PC-3 (cell line): Measurements from ENCODE around the gene ADAMTS4. TPM values are rescaled to one million over a fixed set of nuclear protein-coding genes. Genes with fewer than 3 reads are reported as not detected.

Source experiments
- ATAC-seq: fragments of 200-7000 bp; cut with Tn5 transposase; 2 replicates; pipeline ENCODE4 v1.9.1; 2020; ENCODE audit warnings: mild to moderate bottlenecking, moderate library complexity
- BruUV-seq: library from RNA; stranded (reverse); fragments of 400-500 nt; replicated peaks from 2 replicates; lab custom pipeline; 2021; lab: Mats Ljungman, UMichigan
- CTCF ChIA-PET: fragments of 300-600 bp; sonication (Branson Sonifier 250); formaldehyde crosslinking; loops from one replicate; lab custom pipeline; 2022; ENCODE audit warnings: antibody characterized with exemption; lab: Charles Lee
- POLR2A ChIA-PET: fragments of 300-600 bp; sonication (Branson Sonifier 250); formaldehyde crosslinking; loops from one replicate; lab custom pipeline; 2022; ENCODE audit warnings: antibody characterized with exemption; ENCODE audit not compliant: unreplicated experiment; lab: Charles Lee
- DNase-seq: peaks from one replicate; pipeline ENCODE4 v3.0.0-alpha.2; 2015
- H2AFZ ChIP-seq: fragments of 300-600 bp; sonication (generic); 2 replicates; pipeline ENCODE4 v1.6.0; 2016; ENCODE audit warnings: antibody characterized with exemption, low read length
- H3F3A ChIP-seq: fragments of 300-600 bp; sonication (generic); one replicate; pipeline ENCODE4 v1.6.0; 2017; ENCODE audit warnings: antibody characterized with exemption, low read length, control low read depth, mild to moderate bottlenecking; ENCODE audit not compliant: unreplicated experiment
- H3K27ac ChIP-seq: fragments of 300-600 bp; sonication (generic); 2 replicates; pipeline ENCODE4 v1.5.1; 2016; ENCODE audit warnings: mild to moderate bottlenecking, low read length
- H3K27me3 ChIP-seq: fragments of 300-600 bp; sonication (generic); 2 replicates; pipeline ENCODE4 v1.6.1; 2016; ENCODE audit warnings: low read length, mixed read lengths
- H3K36me3 ChIP-seq: fragments of 300-600 bp; sonication (generic); 2 replicates; pipeline ENCODE4 v1.6.1; 2016; ENCODE audit warnings: low read depth, mixed run types, low read length, mixed read lengths
- H3K4me1 ChIP-seq: fragments of 300-600 bp; sonication (generic); 2 replicates; pipeline ENCODE4 v1.5.1; 2016; ENCODE audit warnings: low read length; ENCODE audit not compliant: insufficient read depth
- H3K4me2 ChIP-seq: fragments of 300-600 bp; sonication (generic); 2 replicates; pipeline ENCODE4 v1.6.0; 2016; ENCODE audit warnings: low read length
- H3K4me3 ChIP-seq: fragments of 300-600 bp; sonication (generic); 2 replicates; pipeline ENCODE4 v1.5.1; 2016; ENCODE audit warnings: mild to moderate bottlenecking, low read length, mixed read lengths
- H3K79me2 ChIP-seq: fragments of 300-600 bp; sonication (generic); 2 replicates; pipeline ENCODE4 v1.6.1; 2017; ENCODE audit warnings: low read length, mixed read lengths
- H3K9ac ChIP-seq: fragments of 300-600 bp; sonication (generic); 2 replicates; pipeline ENCODE4 v1.6.0; 2016; ENCODE audit warnings: mild to moderate bottlenecking, low read length
- H3K9me2 ChIP-seq: fragments of 300-600 bp; sonication (generic); replicated peaks from 2 replicates; pipeline ENCODE4 v1.6.1; 2016; ENCODE audit warnings: mixed run types, low read length, mixed read lengths
- H3K9me3 ChIP-seq: fragments of 300-600 bp; sonication (generic); 2 replicates; pipeline ENCODE4 v1.6.1; 2016; ENCODE audit warnings: low read length, mixed read lengths
- H4K20me1 ChIP-seq: fragments of 300-600 bp; sonication (generic); 2 replicates; pipeline ENCODE4 v1.6.1; 2016; ENCODE audit warnings: low read length, mixed read lengths
- EZH2 ChIP-seq: fragments of 300-600 bp; sonication (generic); IDR thresholded peaks from one replicate; pipeline ENCODE4 v1.6.1; 2017; ENCODE audit warnings: antibody characterized with exemption, mild to moderate bottlenecking, low read length; ENCODE audit not compliant: unreplicated experiment
- EZH2phosphoT487 ChIP-seq: fragments of 300-600 bp; sonication (generic); IDR thresholded peaks from 2 replicates; pipeline ENCODE4 v1.6.1; 2018; ENCODE audit warnings: mild to moderate bottlenecking, antibody characterized with exemption, low read length, borderline replicate concordance
- intact Hi-C: fragments of 100-400 bp; cut with micrococcal nuclease; formaldehyde crosslinking; loops from 2 replicates; pipeline ENCODE4 v1.9.0; 2023
- total RNA-seq: library from RNA; depleted of rRNA; stranded (reverse); fragments of >200 nt; gene quantifications from 2 replicates; pipeline ENCODE4 v1.2.3, GENCODE V29; 2014
- TF ChIP-seq, protein P1 (sequence below): fragments of 300-600 bp; sonication (generic); conservative IDR thresholded peaks from 2 replicates; pipeline ENCODE4 v1.5.1; 2017; ENCODE audit warnings: antibody characterized with exemption, low read depth, mild to moderate bottlenecking, low read length

The ADAMTS4 gene
- total RNA-seq, 1 experiment from 2014 or later = not detected

DNA sequence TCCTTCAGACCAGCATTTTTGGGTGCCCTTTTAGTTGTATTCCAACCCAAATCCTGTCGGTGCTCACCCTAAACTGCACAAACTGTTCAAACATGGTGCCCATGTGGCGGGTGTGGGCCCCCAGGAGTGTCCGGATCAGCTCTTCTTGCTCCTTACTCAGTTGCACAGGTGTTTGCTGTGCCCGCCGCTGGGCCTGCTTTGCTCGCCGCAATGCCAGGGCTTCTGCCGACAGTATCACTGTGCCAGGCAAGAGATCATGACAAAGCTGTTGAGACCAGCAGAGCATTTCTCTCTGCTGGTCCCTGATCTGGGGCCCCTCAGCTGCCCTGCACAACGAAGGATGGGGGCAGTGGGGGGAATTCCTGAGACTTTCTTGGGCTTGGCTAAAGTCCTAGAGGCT is 34.2 kb upstream of the ADAMTS4 start:
- Histone ChIP-seq H3K27me3 (no peaks in the 10 kb centered on the region), H3K9ac (no peak overlapping the region), H3K4me1 (peaks cover under 1% of the 10 kb centered on the region; the same call in 1 of the 2 replicates), H3K9me3 (no peaks in the 10 kb centered on the region), H2AFZ (no peak overlapping the region), H3K36me3 (peaks cover 22% of the 10 kb centered on the region), H4K20me1 (no peaks in the 10 kb centered on the region), H3K4me3 (no peak overlapping the region), H3K9me2 (no peaks in the 10 kb centered on the region), H3F3A (no peaks in the 10 kb centered on the region), H3K79me2 (no peaks in the 10 kb centered on the region), H3K4me2 (no peak overlapping the region), H3K27ac (no peak overlapping the region)
- intact Hi-C loops = no loop called here
- ChIA-PET POLR2A (no interaction called here), CTCF (no interaction called here)
- no TSS peak for BruUV-seq
- ATAC-seq (no peak), DNase-seq (no peak)
- TF ChIP-seq, protein P1, sequence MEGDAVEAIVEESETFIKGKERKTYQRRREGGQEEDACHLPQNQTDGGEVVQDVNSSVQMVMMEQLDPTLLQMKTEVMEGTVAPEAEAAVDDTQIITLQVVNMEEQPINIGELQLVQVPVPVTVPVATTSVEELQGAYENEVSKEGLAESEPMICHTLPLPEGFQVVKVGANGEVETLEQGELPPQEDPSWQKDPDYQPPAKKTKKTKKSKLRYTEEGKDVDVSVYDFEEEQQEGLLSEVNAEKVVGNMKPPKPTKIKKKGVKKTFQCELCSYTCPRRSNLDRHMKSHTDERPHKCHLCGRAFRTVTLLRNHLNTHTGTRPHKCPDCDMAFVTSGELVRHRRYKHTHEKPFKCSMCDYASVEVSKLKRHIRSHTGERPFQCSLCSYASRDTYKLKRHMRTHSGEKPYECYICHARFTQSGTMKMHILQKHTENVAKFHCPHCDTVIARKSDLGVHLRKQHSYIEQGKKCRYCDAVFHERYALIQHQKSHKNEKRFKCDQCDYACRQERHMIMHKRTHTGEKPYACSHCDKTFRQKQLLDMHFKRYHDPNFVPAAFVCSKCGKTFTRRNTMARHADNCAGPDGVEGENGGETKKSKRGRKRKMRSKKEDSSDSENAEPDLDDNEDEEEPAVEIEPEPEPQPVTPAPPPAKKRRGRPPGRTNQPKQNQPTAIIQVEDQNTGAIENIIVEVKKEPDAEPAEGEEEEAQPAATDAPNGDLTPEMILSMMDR = no peak
- no peak for TF ChIP-seq EZH2
- TF ChIP-seq EZH2phosphoT487 = no peak

DNA sequence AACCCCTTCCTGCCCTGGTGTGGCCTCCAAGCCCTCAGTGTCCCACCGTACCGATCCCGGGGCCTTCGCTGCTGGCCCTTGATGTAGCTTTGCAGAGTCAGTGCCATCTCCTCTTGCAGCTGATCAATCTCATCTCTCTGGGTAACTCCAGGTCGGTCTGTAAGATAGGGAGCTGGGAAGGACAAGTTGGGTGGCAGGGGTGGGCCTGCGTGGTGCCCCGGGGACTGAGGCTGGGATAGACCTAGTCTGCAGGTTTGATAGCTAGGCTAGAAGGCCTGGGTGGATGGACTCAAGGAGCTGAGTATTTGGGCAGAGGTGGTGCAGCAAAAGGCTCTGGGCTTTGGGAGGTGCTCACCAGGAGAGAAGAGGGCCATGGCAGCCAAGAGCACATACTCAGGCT is 31.9 kb upstream of the ADAMTS4 start:
- no peak overlapping the region for H2AFZ ChIP-seq
- CTCF ChIA-PET = interaction anchor here (1.6 to 1.8 kb wide), 2 partner anchors 144 to 151 kb away, joined by 8 to 9 read pairs; no protein-coding TSS in a partner anchor
- intact Hi-C loops = no loop called here
- no peaks in the 10 kb centered on the region for H3K27me3 ChIP-seq
- POLR2A ChIA-PET = no interaction called here
- no peaks in the 10 kb centered on the region for H3K9me3 ChIP-seq
- TF ChIP-seq EZH2 (no peak), EZH2phosphoT487 (no peak)
- TF ChIP-seq, protein P1 = no peak
- H3F3A ChIP-seq = no peaks in the 10 kb centered on the region
- H4K20me1 ChIP-seq = no peaks in the 10 kb centered on the region
- H3K9ac ChIP-seq = no peak overlapping the region
- peaks cover 18% of the 10 kb centered on the region for H3K4me1 ChIP-seq
- no peak overlapping the region for H3K27ac ChIP-seq
- H3K36me3 ChIP-seq = peaks cover 22% of the 10 kb centered on the region
- H3K4me2 ChIP-seq = no peak overlapping the region
- no peaks in the 10 kb centered on the region for H3K9me2 ChIP-seq
- BruUV-seq = no TSS peak
- peaks cover 16% of the 10 kb centered on the region for H3K79me2 ChIP-seq
- ATAC-seq (no peak), DNase-seq (no peak)
- H3K4me3 ChIP-seq = no peak overlapping the region

DNA sequence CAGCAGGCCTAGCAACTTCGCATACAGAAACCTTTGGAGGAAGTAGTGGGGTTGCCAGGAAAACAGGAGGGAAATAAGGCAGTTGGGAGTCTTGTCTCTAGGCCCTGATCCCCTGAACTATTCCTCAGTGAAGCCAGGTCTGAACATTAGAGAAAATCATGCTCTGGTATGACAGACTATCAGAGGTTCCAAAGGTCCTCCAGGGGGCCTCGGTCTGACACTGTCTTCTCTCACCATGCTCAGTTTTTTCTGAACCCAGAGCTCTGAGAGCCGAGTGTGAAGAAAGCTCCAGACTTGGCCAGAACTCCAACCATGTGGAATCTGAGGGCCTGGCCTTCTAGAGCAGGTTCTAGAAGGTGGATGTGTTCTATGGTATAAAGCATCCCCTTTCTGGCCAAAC is 31.0 kb upstream of the ADAMTS4 start:
- Histone ChIP-seq H4K20me1 (no peaks in the 10 kb centered on the region), H2AFZ (no peak overlapping the region), H3K4me1 (peaks cover 23% of the 10 kb centered on the region), H3K9me2 (no peaks in the 10 kb centered on the region), H3K36me3 (peaks cover 22% of the 10 kb centered on the region), H3K4me2 (no peak overlapping the region), H3K9ac (no peak overlapping the region), H3K4me3 (no peak overlapping the region), H3K27me3 (no peaks in the 10 kb centered on the region), H3K27ac (no peak overlapping the region), H3F3A (no peaks in the 10 kb centered on the region), H3K9me3 (no peaks in the 10 kb centered on the region), H3K79me2 (peaks cover 16% of the 10 kb centered on the region)
- no peak for ATAC-seq
- TSS peak; percentile 1 for BruUV-seq
- DNase-seq = no peak
- intact Hi-C loops = no loop called here
- ChIA-PET POLR2A (no interaction called here), CTCF (interaction anchor here (0.8 to 1.8 kb wide), 3 partner anchors 84 to 152 kb away, joined by 3 to 9 read pairs (median 8); partner anchors contain the start of gene SDHC)
- no peak for TF ChIP-seq EZH2phosphoT487
- TF ChIP-seq, protein P1 = peak; percentile 47; the same call in 1 of the 2 replicates
- no peak for TF ChIP-seq EZH2
